ENCODE data around the gene RERE.

DNA sequence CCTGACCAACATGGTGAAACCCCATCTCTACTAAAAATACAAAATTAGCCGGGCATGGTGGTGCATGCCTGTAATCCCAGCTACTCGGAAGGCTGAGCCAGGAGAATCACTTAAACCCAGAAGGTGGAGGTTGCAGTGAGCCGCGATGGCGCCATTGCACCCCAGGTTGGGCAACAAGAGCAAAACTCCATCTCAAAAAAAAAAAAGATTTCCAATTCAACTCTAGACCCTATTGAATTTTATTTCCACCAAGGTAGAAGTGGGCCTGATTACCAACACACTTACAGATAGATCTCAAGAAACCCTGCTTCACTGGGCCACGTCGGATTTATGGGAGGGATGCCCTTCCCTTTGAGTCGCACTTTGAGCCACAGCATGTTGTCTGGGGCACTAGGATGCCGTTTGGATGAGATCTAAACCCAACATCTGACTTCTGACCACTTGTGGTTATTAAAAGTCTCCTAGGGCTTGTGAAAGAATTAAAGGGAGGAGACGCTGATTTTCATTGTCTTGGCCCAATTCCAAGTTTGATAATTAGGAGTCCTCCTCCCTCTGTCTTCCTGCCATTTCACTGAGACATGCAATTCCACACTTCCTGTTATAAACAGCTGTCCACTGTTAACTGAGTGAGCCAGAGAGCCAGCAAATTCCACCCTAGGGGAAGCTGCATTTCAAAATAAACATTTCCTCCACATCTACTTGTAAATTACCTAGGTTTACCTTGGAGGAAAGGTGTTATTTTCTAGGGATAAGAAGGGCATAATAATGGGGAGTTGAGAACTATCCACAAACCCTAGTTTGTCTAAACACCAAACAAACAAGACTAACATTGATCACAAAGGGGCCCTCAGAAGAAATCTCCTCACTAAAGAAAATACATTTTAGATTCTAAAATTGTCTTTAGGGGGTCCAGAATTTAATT, 5.2 kb upstream of the RERE start:
- no peak for TF ChIP-seq CTCF (IDR thresholded peaks at IDR 0.05; ENCODE audit: poor library complexity)
- TF ChIP-seq EZH2 (IDR thresholded peaks at IDR 0.05; ENCODE audit: borderline replicate concordance): no peak
- no peak for TF ChIP-seq EZH2phosphoT487 (IDR thresholded peaks at IDR 0.05; ENCODE audit: low read depth, severe bottlenecking, unreplicated experiment)

All from hepatocyte (in vitro differentiated cells).